NB4 (cell line): Measurements from ENCODE around the gene KCNAB1.

ENCODE experiments used
- DNase-seq: peaks from one replicate; pipeline ENCODE4 v3.0.0; 2010; ENCODE audit warnings: low read depth
- H3K4me3 ChIP-seq: one replicate; pipeline ENCODE4 v1.5.1; 2011; ENCODE audit warnings: mild to moderate bottlenecking, low read depth, low read length, moderate library complexity
- CTCF ChIP-seq: IDR thresholded peaks from one replicate; pipeline ENCODE4 v1.5.1; 2012; ENCODE audit warnings: low read depth, low read length
- MYC ChIP-seq: IDR thresholded peaks from 2 replicates; pipeline ENCODE4 v1.6.1; 2011; ENCODE audit warnings: low read depth, low read length
- POLR2A ChIP-seq: IDR thresholded peaks from 2 replicates; pipeline ENCODE4 v1.6.1; 2011; ENCODE audit warnings: mild to moderate bottlenecking; ENCODE audit not compliant: insufficient read length; ENCODE audit errors: extremely low read depth
- TF ChIP-seq, protein P1 (sequence below): IDR thresholded peaks from 2 replicates; pipeline ENCODE4 v1.6.1; 2011; ENCODE audit warnings: low read depth, low read length

The KCNAB1 gene

DNA sequence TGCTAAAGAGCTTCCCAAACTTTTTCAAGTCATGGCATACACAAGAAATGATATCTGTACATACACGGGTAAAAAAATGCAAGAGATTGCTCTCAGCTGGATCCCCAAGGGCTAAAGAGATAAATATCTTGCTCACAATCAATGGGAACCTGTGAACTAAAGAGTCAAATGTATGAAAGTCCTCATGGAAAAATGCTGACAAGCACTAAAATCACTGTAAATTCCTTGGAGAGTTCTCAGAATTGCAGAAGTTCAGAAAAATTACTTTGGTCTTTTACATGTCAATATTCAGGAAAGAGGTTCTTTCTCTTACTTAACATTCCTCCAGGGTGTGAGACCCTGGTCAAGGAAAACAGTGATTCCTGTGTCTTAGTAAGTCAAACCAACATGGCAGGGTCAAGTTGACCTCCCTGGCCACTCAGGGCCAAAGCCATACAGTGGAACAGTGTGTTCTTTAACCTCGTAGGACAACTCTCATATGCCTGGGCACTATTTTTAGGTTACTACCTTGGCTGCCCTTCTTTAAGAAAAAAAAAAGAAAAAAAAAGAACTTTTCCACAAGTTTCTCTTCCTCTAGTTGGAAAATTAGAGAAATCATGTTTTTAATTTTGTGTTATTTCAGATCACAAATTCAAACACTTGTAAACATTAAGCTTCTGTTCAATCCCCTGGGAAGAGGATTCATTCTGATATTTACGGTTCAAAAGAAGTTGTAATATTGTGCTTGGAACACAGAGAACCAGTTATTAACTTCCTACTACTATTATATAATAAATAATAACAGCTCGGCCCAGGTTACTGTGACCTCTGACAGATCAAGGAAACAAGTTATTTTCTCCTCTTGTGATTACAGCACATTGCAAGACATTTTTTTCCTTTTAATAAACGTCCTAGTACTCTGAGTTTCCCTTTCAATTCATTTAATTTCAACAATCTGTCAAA is 422.0 kb downstream of the KCNAB1 start:
- H3K4me3 ChIP-seq = no peak overlapping the region
- TF ChIP-seq POLR2A (no peak), CTCF (no peak), MYC (no peak)
- TF ChIP-seq, protein P1, sequence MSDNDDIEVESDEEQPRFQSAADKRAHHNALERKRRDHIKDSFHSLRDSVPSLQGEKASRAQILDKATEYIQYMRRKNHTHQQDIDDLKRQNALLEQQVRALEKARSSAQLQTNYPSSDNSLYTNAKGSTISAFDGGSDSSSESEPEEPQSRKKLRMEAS = no peak
- DNase-seq = no peak

DNA sequence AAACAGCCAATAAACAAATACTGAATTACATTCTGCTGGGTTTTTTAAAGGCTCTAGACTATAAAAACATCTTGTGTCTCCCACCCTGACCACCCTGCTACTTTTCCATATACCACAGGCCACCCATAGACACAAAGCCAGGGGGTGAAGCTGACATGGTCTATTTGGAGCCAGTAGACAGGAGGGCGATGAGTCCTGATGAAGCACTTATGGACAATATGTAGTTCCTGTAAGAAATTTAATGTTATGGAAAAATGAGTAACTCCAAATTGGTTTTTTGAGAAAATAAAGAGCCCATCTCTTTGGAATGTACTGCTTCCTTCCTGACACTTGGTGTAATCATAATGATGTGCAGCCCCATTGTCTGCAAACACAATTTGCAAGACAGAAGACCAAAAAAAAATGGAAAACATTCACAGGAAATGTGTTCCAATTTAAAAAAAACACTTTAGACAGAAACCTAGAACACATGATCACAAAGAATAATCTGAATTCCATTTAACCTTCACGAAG is 422.7 kb downstream of the KCNAB1 start:
- no peak for DNase-seq
- H3K4me3 ChIP-seq = no peak overlapping the region
- TF ChIP-seq, protein P1 = no peak
- TF ChIP-seq CTCF = no peak

DNA sequence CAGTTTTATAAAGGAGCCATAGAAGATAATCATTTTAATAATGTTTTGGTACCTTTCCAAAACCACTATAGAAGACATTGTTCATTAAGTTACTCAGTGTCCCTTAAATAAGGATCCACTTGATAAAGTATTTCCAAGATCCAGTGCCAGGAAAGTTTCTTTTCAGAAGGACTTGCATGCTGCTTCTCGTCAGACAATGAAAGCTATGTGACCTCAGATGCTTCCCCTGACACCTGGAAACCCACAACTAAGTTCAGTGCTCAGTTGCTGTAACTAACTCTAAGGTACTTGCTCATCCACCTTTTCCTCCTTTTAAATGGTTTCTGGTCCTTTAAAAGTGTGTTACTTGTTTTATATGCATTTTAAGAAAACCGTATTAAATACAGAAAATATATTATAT is 427.3 kb downstream of the KCNAB1 start:
- DNase-seq = no peak
- H3K4me3 ChIP-seq = no peak overlapping the region
- TF ChIP-seq, protein P1 = no peak
- TF ChIP-seq MYC = no peak
- TF ChIP-seq CTCF = no peak
- no peak for TF ChIP-seq POLR2A

- H3K4me3 ChIP-seq = no peak overlapping the region
- DNase-seq = no peak
- TF ChIP-seq POLR2A (no peak), CTCF (no peak), MYC (no peak)
- TF ChIP-seq, protein P1 = no peak
Measured at GRCh38 chr3:156548041-156548687, 427.8 kb downstream of the KCNAB1 start.

DNA sequence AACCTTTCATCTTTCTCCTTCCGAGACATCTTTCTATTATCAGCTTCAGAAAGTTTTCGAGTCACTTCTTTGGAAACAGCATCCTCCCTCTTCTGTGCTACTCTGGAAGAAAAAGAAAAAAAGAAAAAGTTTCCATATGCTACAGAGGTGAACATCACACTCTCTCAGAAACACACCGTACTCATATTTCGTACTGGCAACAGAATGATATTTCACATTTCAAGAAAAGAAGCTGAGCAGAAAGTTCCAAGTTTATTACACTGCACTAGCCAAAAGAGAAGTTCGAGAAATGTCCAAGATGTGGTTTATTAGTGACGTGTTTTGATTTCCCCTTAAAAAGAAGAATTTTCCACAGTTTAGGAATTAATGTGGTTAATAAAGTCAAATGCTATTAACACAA is 428.5 kb downstream of the KCNAB1 start:
- no peak for DNase-seq
- H3K4me3 ChIP-seq = no peak overlapping the region
- no peak for TF ChIP-seq POLR2A
- TF ChIP-seq CTCF = no peak
- TF ChIP-seq MYC = no peak
- TF ChIP-seq, protein P1 = no peak
